SK-N-SH treated with all-trans-retinoic acid at 6 μM for 48 hours (cell line): ENCODE data around the gene GGA3.

Experiments
- ATAC-seq: fragments of 200-7000 bp; cut with Tn5 transposase; 3 replicates; pipeline ENCODE4 v1.9.1; 2020; ENCODE audit warnings: mild to moderate bottlenecking, moderate library complexity
- ARNTL ChIP-seq: fragments of 450-650 bp; formaldehyde crosslinking; IDR thresholded peaks from 2 replicates; pipeline ENCODE4 v1.5.0; 2020; ENCODE audit warnings: low read depth, mild to moderate bottlenecking, moderate library complexity, borderline replicate concordance
- BACH2 ChIP-seq: fragments of 250-450 bp; sonication (Bioruptor Pico); IDR thresholded peaks from 2 replicates; pipeline ENCODE4 v1.9.0; 2021; ENCODE audit warnings: mild to moderate bottlenecking, borderline replicate concordance
- CREB5 ChIP-seq: fragments of 250-450 bp; sonication (Bioruptor Pico); IDR thresholded peaks from 2 replicates; pipeline ENCODE4 v1.5.1; 2020; ENCODE audit warnings: low read depth, mild to moderate bottlenecking, moderate library complexity
- CSDC2 ChIP-seq: fragments of 250-450 bp; sonication (Bioruptor Pico); IDR thresholded peaks from 2 replicates; pipeline ENCODE4 v1.5.0; 2020; ENCODE audit warnings: mild to moderate bottlenecking, moderate library complexity
- CSRNP3 ChIP-seq: fragments of 250-450 bp; sonication (Bioruptor Pico); IDR thresholded peaks from 2 replicates; pipeline ENCODE4 v1.5.1; 2021; ENCODE audit warnings: mild to moderate bottlenecking, moderate library complexity
- ESRRG ChIP-seq: fragments of 250-450 bp; sonication (Bioruptor Pico); IDR thresholded peaks from 2 replicates; pipeline ENCODE4 v1.6.1; 2021; ENCODE audit warnings: mild to moderate bottlenecking
- GLIS3 ChIP-seq: fragments of 250-450 bp; sonication (Bioruptor Pico); IDR thresholded peaks from 2 replicates; pipeline ENCODE4 v1.5.0; 2020; ENCODE audit warnings: mild to moderate bottlenecking, moderate library complexity
- ISL1 ChIP-seq: fragments of 250-450 bp; sonication (Bioruptor Pico); IDR thresholded peaks from 2 replicates; pipeline ENCODE4 v2.1.2; 2022; ENCODE audit warnings: mild to moderate bottlenecking, moderate library complexity
- OSR1 ChIP-seq: fragments of 250-450 bp; sonication (Bioruptor Pico); IDR thresholded peaks from 2 replicates; pipeline ENCODE4 v1.8.0; 2022; ENCODE audit warnings: moderate library complexity, mild to moderate bottlenecking, inconsistent platforms
- PATZ1 ChIP-seq: fragments of 250-450 bp; sonication (Bioruptor Pico); IDR thresholded peaks from 2 replicates; pipeline ENCODE4 v1.8.0; 2020; ENCODE audit warnings: mild to moderate bottlenecking, moderate library complexity, borderline replicate concordance
- POU6F1 ChIP-seq: fragments of 250-450 bp; sonication (Bioruptor Pico); IDR thresholded peaks from 2 replicates; pipeline ENCODE4 v1.8.0; 2021; ENCODE audit warnings: low read depth, mild to moderate bottlenecking, moderate library complexity, borderline replicate concordance
- PPARA ChIP-seq: fragments of 250-450 bp; sonication (Bioruptor Pico); IDR thresholded peaks from 2 replicates; pipeline ENCODE4 v1.5.0; 2020; ENCODE audit warnings: mild to moderate bottlenecking, borderline replicate concordance
- RARB ChIP-seq: fragments of 250-450 bp; sonication (Bioruptor Pico); IDR thresholded peaks from 2 replicates; pipeline ENCODE4 v1.8.0; 2021; ENCODE audit warnings: mild to moderate bottlenecking, moderate library complexity
- SNAI2 ChIP-seq: fragments of 250-450 bp; sonication (Bioruptor Pico); IDR thresholded peaks from 2 replicates; pipeline ENCODE4 v1.5.0; 2020; ENCODE audit warnings: mild to moderate bottlenecking, moderate library complexity
- TCF4 ChIP-seq: fragments of 250-450 bp; sonication (Bioruptor Pico); IDR thresholded peaks from 2 replicates; pipeline ENCODE4 v1.8.0; 2021; ENCODE audit warnings: mild to moderate bottlenecking, moderate library complexity, borderline replicate concordance
- TOX ChIP-seq: fragments of 250-450 bp; sonication (Bioruptor Pico); IDR thresholded peaks from 2 replicates; pipeline ENCODE4 v1.8.0; 2021; ENCODE audit warnings: mild to moderate bottlenecking, moderate library complexity, borderline replicate concordance
- TSHZ2 ChIP-seq: fragments of 250-450 bp; sonication (Bioruptor Pico); IDR thresholded peaks from 2 replicates; pipeline ENCODE4 v1.5.0; 2020; ENCODE audit warnings: mild to moderate bottlenecking, moderate library complexity
- ZC3H10 ChIP-seq: fragments of 250-450 bp; sonication (Bioruptor Pico); IDR thresholded peaks from 2 replicates; pipeline ENCODE4 v1.5.1; 2021; ENCODE audit warnings: mild to moderate bottlenecking, moderate library complexity
- ZFP3 ChIP-seq: fragments of 250-450 bp; sonication (Bioruptor Pico); IDR thresholded peaks from 2 replicates; pipeline ENCODE4 v1.5.0; 2020; ENCODE audit warnings: mild to moderate bottlenecking, moderate library complexity
- ZFP30 ChIP-seq: fragments of 450-650 bp; formaldehyde crosslinking; IDR thresholded peaks from 2 replicates; pipeline ENCODE4 v1.5.0; 2022; ENCODE audit warnings: mild to moderate bottlenecking, moderate library complexity
- ZNF565 ChIP-seq: fragments of 450-650 bp; formaldehyde crosslinking; conservative IDR thresholded peaks from 2 replicates; pipeline ENCODE4 v1.5.0; 2020; ENCODE audit warnings: low read depth, mild to moderate bottlenecking, moderate library complexity
- ZNF70 ChIP-seq: fragments of 450-650 bp; formaldehyde crosslinking; IDR thresholded peaks from 2 replicates; pipeline ENCODE4 v1.5.0; 2020; ENCODE audit warnings: mild to moderate bottlenecking, moderate library complexity
- ZNF8 ChIP-seq: fragments of 450-650 bp; formaldehyde crosslinking; IDR thresholded peaks from 2 replicates; pipeline ENCODE4 v1.5.0; 2020; ENCODE audit warnings: mild to moderate bottlenecking, moderate library complexity

The GGA3 gene

GRCh38 chr17:75208161-75208560 lies 53.2 kb downstream of the GGA3 start:
- ATAC-seq: no peak
- TF ChIP-seq OSR1: no peak
- no peak for TF ChIP-seq CREB5 (CRISPR knock-in tag)
- no peak for TF ChIP-seq CSRNP3 (CRISPR knock-in tag)
- TF ChIP-seq ZNF70 (CRISPR knock-in tag): no peak
- TF ChIP-seq POU6F1: no peak
- TF ChIP-seq TOX (CRISPR knock-in tag): no peak
- no peak for TF ChIP-seq ZC3H10 (CRISPR knock-in tag)
- no peak for TF ChIP-seq RARB (CRISPR knock-in tag)
- no peak for TF ChIP-seq ZFP3 (CRISPR knock-in tag)
- TF ChIP-seq GLIS3 (CRISPR knock-in tag): no peak
- no peak for TF ChIP-seq TCF4
- no peak for TF ChIP-seq TSHZ2 (CRISPR knock-in tag)
- TF ChIP-seq ZNF565: no peak
- no peak for TF ChIP-seq ESRRG (CRISPR knock-in tag)
- TF ChIP-seq BACH2: no peak
- TF ChIP-seq ZFP30 (CRISPR knock-in tag): no peak
- TF ChIP-seq ARNTL (CRISPR knock-in tag): no peak
- TF ChIP-seq, all 23 proteins: peak for 0

GRCh38 chr17:75207760-75208159 lies 53.6 kb downstream of the GGA3 start:
- no peak for ATAC-seq

More at GRCh38 chr17:75207760-75208159, 53.6 kb downstream of the GGA3 start:
- TF ChIP-seq POU6F1: no peak
- no peak for TF ChIP-seq SNAI2 (CRISPR knock-in tag)
- no peak for TF ChIP-seq PATZ1
- TF ChIP-seq PPARA: no peak
- no peak for TF ChIP-seq ZNF8 (CRISPR knock-in tag)
- TF ChIP-seq ARNTL (CRISPR knock-in tag): no peak
- TF ChIP-seq TCF4: no peak
- TF ChIP-seq GLIS3 (CRISPR knock-in tag): no peak
- TF ChIP-seq ZNF565: no peak
- no peak for TF ChIP-seq TSHZ2 (CRISPR knock-in tag)
- no peak for TF ChIP-seq ZFP30 (CRISPR knock-in tag)
- no peak for TF ChIP-seq CSDC2 (CRISPR knock-in tag)
- TF ChIP-seq CREB5 (CRISPR knock-in tag): no peak
- no peak for TF ChIP-seq ISL1 (CRISPR knock-in tag)
- no peak for TF ChIP-seq BACH2
- no peak for TF ChIP-seq TOX (CRISPR knock-in tag)
- no peak for TF ChIP-seq OSR1
